WTC11 (cell line): ENCODE measurements around the gene DISP2. TPM values are rescaled to one million over a fixed set of nuclear protein-coding genes. Genes with fewer than 3 reads are reported as not detected.

Experiments used
- ATAC-seq: fragments of 200-7000 bp; cut with Tn5 transposase; 2 replicates; pipeline ENCODE4 v1.10.0; 2021; ENCODE audit warnings: mild to moderate bottlenecking, moderate library complexity
- CTCF ChIA-PET: fragments of 300-600 bp; sonication (Branson Sonifier 250); formaldehyde crosslinking; loops from one replicate; lab custom pipeline; 2021; ENCODE audit warnings: antibody characterized with exemption; lab: Charles Lee
- POLR2A ChIA-PET: fragments of 350-600 bp; sonication (Branson Sonifier 250); formaldehyde crosslinking; loops from one replicate; lab custom pipeline; 2021; ENCODE audit warnings: antibody characterized with exemption; lab: Charles Lee
- DNase-seq: peaks from one replicate; pipeline ENCODE4 v3.0.0; 2021; ENCODE audit warnings: low spot score
- H3K27ac Mint-ChIP-seq: 2 replicates; pipeline ENCODE4 v1.8.0; 2021; ENCODE audit warnings: mixed read lengths
- H3K27me3 Mint-ChIP-seq: 2 replicates; pipeline ENCODE4 v1.8.0; 2021; ENCODE audit warnings: low read depth, mild to moderate bottlenecking, moderate library complexity, mixed read lengths
- H3K36me3 Mint-ChIP-seq: 2 replicates; pipeline ENCODE4 v1.8.0; 2021; ENCODE audit warnings: mixed read lengths
- H3K4me1 Mint-ChIP-seq: 2 replicates; pipeline ENCODE4 v1.8.0; 2022; ENCODE audit warnings: mixed read lengths
- H3K4me3 Mint-ChIP-seq: 2 replicates; pipeline ENCODE4 v1.8.0; 2021; ENCODE audit warnings: mild to moderate bottlenecking, moderate library complexity, mixed read lengths
- H3K9me3 Mint-ChIP-seq: 2 replicates; pipeline ENCODE4 v1.8.0; 2021; ENCODE audit warnings: mixed read lengths
- EMX1 ChIP-seq: fragments of 250-450 bp; sonication (Bioruptor Pico); IDR thresholded peaks from 2 replicates; pipeline ENCODE4 v1.8.0; 2021; ENCODE audit warnings: mild to moderate bottlenecking
- ETV6 ChIP-seq: sonication (generic); formaldehyde crosslinking; IDR thresholded peaks from 2 replicates; pipeline ENCODE4 v1.8.1; 2022; ENCODE audit warnings: mild to moderate bottlenecking, missing genetic modification reagents
- FOXJ3 ChIP-seq: sonication (generic); formaldehyde crosslinking; IDR thresholded peaks from 2 replicates; pipeline ENCODE4 v1.9.0; 2021; ENCODE audit warnings: missing genetic modification reagents, mild to moderate bottlenecking, borderline replicate concordance
- JUN ChIP-seq: sonication (generic); formaldehyde crosslinking; IDR thresholded peaks from 2 replicates; pipeline ENCODE4 v1.8.0; 2023; ENCODE audit warnings: mild to moderate bottlenecking, missing genetic modification reagents
- NFYB ChIP-seq: sonication (generic); formaldehyde crosslinking; conservative IDR thresholded peaks from 2 replicates; pipeline ENCODE4 v1.8.0; 2022; ENCODE audit warnings: low read depth, missing genetic modification reagents
- OVOL2 ChIP-seq: fragments of 250-450 bp; sonication (Bioruptor Pico); IDR thresholded peaks from 2 replicates; pipeline ENCODE4 v1.9.0; 2021; ENCODE audit warnings: mild to moderate bottlenecking, borderline replicate concordance
- SMAD3 ChIP-seq: sonication (generic); formaldehyde crosslinking; IDR thresholded peaks from 2 replicates; pipeline ENCODE4 v1.8.0; 2022; ENCODE audit warnings: missing genetic modification reagents, mild to moderate bottlenecking, borderline replicate concordance
- TEAD1 ChIP-seq: sonication (generic); formaldehyde crosslinking; IDR thresholded peaks from 2 replicates; pipeline ENCODE4 v1.8.0; 2022; ENCODE audit warnings: mild to moderate bottlenecking, missing genetic modification reagents
- TP53 ChIP-seq: sonication (generic); formaldehyde crosslinking; IDR thresholded peaks from 2 replicates; pipeline ENCODE4 v1.8.1; 2023; ENCODE audit warnings: mild to moderate bottlenecking, missing genetic modification reagents
- ZNF219 ChIP-seq: sonication (generic); formaldehyde crosslinking; IDR thresholded peaks from 2 replicates; pipeline ENCODE4 v1.8.0; 2023; ENCODE audit warnings: missing genetic modification reagents, mild to moderate bottlenecking, borderline replicate concordance
- total RNA-seq: library from RNA; stranded (reverse); gene quantifications from 3 replicates; pipeline ENCODE4 v1.2.3, GENCODE V29; 2021
- TF ChIP-seq, protein P1 (sequence below): sonication (generic); formaldehyde crosslinking; IDR thresholded peaks from 2 replicates; pipeline ENCODE4 v1.8.0; 2022; ENCODE audit warnings: mild to moderate bottlenecking, missing genetic modification reagents
- TF ChIP-seq, protein P2 (sequence below): sonication (generic); formaldehyde crosslinking; IDR thresholded peaks from 2 replicates; pipeline ENCODE4 v1.8.1; 2023; ENCODE audit warnings: mild to moderate bottlenecking, missing genetic modification reagents, moderate library complexity
- TF ChIP-seq, protein P3 (sequence below): fragments of 250-450 bp; sonication (Bioruptor Pico); IDR thresholded peaks from 2 replicates; pipeline ENCODE4 v2.1.2; 2022; ENCODE audit warnings: mild to moderate bottlenecking, moderate library complexity
- TF ChIP-seq, protein P4 (sequence below): sonication (generic); formaldehyde crosslinking; IDR thresholded peaks from 2 replicates; pipeline ENCODE4 v1.8.0; 2023; ENCODE audit warnings: mild to moderate bottlenecking, missing genetic modification reagents
- TF ChIP-seq, protein P5 (sequence below): fragments of 250-450 bp; sonication (Bioruptor Pico); IDR thresholded peaks from 2 replicates; pipeline ENCODE4 v1.9.0; 2021; ENCODE audit warnings: mild to moderate bottlenecking
- TF ChIP-seq, protein P6 (sequence below): sonication (generic); formaldehyde crosslinking; IDR thresholded peaks from 2 replicates; pipeline ENCODE4 v1.8.0; 2022; ENCODE audit warnings: mild to moderate bottlenecking, missing genetic modification reagents

DISP2 gene
- total RNA-seq, 1 experiment from 2014 or later = 3.5 TPM

DNA sequence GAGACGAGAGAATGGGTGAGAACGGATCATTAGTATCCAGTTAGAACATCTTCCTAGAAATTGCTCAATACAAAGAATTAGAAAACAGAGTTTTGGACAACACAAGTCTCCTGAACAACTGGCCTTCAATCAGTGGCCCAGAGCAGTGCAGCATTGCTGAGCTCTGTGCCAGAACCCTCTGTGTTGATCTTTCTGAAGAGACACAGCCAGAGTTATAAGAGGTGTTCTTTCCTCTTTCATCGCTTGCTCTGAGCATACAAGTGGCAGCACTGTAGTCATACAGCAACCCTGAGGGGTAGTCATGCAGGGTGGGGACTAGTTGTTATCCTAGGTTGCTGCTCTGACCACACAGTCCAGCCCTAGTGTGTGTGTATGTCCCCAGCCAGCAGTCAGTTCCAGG lies 28.5 kb downstream of the DISP2 start:
- ChIA-PET CTCF (no interaction called here), POLR2A (no interaction called here)
- Mint-ChIP-seq H3K36me3 (peaks cover 72% of the 10 kb centered on the region), H3K9me3 (peaks cover 22% of the 10 kb centered on the region), H3K27me3 (no peaks in the 10 kb centered on the region), H3K4me1 (peaks cover 18% of the 10 kb centered on the region), H3K4me3 (no peak overlapping the region), H3K27ac (no peak overlapping the region)
- ATAC-seq (no peak), DNase-seq (no peak)
- TF ChIP-seq EMX1 (CRISPR knock-in tag) (no peak), SMAD3 (CRISPR knock-in tag) (no peak), ETV6 (no peak), TEAD1 (CRISPR knock-in tag) (no peak)
- TF ChIP-seq, protein P1, sequence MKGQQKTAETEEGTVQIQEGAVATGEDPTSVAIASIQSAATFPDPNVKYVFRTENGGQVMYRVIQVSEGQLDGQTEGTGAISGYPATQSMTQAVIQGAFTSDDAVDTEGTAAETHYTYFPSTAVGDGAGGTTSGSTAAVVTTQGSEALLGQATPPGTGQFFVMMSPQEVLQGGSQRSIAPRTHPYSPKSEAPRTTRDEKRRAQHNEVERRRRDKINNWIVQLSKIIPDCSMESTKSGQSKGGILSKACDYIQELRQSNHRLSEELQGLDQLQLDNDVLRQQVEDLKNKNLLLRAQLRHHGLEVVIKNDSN (CRISPR knock-in tag) = no peak

DNA sequence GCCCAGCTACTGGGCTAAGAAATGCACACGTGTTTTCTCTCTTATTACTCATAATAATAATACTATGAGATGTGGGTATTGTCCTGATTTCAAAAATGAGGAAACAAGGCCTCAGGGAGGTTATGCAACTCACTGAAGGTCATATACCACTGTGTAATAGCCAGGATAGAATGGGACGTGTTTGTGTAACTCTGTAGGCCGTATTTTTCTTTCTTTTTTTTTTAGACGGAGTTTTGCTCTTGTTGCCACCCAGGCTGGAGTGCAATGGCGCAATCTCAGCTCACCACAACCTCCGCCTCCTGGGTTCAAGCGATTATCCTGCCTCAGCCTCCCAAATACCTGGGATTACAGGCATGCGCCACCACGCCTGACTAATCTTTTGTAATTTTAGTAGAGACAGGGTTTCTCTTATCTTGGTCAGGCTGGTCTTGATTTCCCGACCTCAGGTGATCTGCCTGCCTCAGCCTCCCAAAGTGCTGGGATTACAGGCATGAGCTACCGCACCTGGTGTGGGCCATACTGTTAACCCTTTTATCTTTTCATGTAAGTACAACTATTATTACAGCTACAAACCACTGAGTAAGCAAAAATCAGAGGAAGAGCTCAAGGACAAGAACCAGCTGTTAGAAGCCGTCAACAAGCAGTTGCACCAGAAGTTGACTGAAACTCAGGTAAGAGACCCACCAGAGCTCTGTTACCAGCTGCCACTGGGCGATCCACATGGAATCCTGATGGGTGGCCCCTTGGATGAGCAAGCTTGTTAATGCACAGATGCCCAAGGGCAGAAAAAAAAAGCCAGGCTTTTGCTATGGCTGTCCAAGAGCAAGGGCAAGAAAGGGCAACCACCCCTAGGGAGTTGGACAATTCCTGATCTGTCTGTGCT lies 31.2 kb downstream of the DISP2 start:
- no peak for ATAC-seq
- Mint-ChIP-seq H3K4me3 (no peak overlapping the region), H3K27me3 (no peaks in the 10 kb centered on the region), H3K36me3 (peaks cover 95% of the 10 kb centered on the region), H3K4me1 (peaks cover 6% of the 10 kb centered on the region), H3K9me3 (peaks cover 22% of the 10 kb centered on the region), H3K27ac (no peak overlapping the region)
- ChIA-PET CTCF (interaction anchor here (1.6 kb wide), 1 partner anchor 21 kb away, joined by 3 read pairs; no protein-coding TSS in a partner anchor), POLR2A (no interaction called here)
- DNase-seq = no peak
- TF ChIP-seq JUN = no peak
- TF ChIP-seq, protein P2, sequence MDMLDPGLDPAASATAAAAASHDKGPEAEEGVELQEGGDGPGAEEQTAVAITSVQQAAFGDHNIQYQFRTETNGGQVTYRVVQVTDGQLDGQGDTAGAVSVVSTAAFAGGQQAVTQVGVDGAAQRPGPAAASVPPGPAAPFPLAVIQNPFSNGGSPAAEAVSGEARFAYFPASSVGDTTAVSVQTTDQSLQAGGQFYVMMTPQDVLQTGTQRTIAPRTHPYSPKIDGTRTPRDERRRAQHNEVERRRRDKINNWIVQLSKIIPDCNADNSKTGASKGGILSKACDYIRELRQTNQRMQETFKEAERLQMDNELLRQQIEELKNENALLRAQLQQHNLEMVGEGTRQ (CRISPR knock-in tag) = no peak
- TF ChIP-seq TEAD1 (CRISPR knock-in tag) = no peak
- TF ChIP-seq ZNF219 = no peak
- TF ChIP-seq, protein P3, sequence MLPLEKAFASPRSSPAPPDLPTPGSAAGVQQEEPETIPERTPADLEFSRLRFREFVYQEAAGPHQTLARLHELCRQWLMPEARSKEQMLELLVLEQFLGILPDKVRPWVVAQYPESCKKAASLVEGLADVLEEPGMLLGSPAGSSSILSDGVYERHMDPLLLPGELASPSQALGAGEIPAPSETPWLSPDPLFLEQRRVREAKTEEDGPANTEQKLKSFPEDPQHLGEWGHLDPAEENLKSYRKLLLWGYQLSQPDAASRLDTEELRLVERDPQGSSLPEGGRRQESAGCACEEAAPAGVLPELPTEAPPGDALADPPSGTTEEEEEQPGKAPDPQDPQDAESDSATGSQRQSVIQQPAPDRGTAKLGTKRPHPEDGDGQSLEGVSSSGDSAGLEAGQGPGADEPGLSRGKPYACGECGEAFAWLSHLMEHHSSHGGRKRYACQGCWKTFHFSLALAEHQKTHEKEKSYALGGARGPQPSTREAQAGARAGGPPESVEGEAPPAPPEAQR (CRISPR knock-in tag) = no peak
- no peak for TF ChIP-seq FOXJ3 (CRISPR knock-in tag)
- TF ChIP-seq TP53 (CRISPR knock-in tag) = no peak

DNA sequence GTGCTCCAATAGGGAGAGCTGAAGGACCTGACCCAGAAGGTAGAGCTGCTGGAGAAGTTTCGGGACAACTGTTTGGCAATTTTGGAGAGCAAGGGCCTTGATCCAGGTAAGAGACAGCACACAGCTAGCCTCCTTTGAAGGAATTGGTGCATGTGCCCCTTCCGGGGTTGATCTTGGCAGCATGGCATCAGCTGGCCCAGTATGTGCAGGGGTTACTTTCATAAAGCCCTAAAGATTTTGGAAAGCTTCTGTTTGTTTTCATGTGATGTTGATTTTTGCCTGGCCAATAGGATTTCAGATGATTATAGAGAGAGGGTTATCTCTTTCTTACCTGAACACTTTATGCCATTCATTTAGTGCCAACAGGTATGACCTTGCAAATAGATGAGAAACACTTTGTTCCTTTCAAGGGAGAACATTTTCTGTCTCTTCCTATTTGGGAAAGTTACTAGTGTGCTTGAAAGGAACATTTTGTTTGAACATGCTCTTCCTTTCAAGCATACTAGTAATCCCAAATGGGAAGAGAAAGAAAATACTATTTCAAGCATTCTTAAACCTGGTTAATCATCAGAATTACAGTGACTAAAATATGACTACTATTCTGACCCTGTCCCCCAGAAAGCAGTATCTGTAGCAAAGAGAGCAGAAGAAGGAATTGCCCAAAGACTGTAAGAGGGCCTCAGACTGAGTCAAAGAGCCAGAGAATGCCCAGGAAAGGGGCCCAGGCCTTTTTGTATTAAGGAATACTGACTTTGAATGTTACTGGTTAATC lies 32.0 kb downstream of the DISP2 start:
- H3K36me3 Mint-ChIP-seq = peaks cover 88% of the 10 kb centered on the region
- H3K4me1 Mint-ChIP-seq = no peaks in the 10 kb centered on the region
- TF ChIP-seq, protein P4, sequence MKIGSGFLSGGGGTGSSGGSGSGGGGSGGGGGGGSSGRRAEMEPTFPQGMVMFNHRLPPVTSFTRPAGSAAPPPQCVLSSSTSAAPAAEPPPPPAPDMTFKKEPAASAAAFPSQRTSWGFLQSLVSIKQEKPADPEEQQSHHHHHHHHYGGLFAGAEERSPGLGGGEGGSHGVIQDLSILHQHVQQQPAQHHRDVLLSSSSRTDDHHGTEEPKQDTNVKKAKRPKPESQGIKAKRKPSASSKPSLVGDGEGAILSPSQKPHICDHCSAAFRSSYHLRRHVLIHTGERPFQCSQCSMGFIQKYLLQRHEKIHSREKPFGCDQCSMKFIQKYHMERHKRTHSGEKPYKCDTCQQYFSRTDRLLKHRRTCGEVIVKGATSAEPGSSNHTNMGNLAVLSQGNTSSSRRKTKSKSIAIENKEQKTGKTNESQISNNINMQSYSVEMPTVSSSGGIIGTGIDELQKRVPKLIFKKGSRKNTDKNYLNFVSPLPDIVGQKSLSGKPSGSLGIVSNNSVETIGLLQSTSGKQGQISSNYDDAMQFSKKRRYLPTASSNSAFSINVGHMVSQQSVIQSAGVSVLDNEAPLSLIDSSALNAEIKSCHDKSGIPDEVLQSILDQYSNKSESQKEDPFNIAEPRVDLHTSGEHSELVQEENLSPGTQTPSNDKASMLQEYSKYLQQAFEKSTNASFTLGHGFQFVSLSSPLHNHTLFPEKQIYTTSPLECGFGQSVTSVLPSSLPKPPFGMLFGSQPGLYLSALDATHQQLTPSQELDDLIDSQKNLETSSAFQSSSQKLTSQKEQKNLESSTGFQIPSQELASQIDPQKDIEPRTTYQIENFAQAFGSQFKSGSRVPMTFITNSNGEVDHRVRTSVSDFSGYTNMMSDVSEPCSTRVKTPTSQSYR = no peak
- no peak for TF ChIP-seq NFYB (CRISPR knock-in tag)
- no peak for TF ChIP-seq OVOL2 (CRISPR knock-in tag)
- TF ChIP-seq, protein P5, sequence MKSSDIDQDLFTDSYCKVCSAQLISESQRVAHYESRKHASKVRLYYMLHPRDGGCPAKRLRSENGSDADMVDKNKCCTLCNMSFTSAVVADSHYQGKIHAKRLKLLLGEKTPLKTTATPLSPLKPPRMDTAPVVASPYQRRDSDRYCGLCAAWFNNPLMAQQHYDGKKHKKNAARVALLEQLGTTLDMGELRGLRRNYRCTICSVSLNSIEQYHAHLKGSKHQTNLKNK (CRISPR knock-in tag) = no peak
- TF ChIP-seq, protein P6, sequence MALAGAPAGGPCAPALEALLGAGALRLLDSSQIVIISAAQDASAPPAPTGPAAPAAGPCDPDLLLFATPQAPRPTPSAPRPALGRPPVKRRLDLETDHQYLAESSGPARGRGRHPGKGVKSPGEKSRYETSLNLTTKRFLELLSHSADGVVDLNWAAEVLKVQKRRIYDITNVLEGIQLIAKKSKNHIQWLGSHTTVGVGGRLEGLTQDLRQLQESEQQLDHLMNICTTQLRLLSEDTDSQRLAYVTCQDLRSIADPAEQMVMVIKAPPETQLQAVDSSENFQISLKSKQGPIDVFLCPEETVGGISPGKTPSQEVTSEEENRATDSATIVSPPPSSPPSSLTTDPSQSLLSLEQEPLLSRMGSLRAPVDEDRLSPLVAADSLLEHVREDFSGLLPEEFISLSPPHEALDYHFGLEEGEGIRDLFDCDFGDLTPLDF (CRISPR knock-in tag) = no peak
- TF ChIP-seq, all 79 proteins: peak for 0
- H3K27me3 Mint-ChIP-seq = no peaks in the 10 kb centered on the region
- ChIA-PET POLR2A (no interaction called here), CTCF (interaction anchor here (1.6 kb wide), 1 partner anchor 22 kb away, joined by 3 read pairs; no protein-coding TSS in a partner anchor)
- DNase-seq = no peak
- H3K4me3 Mint-ChIP-seq = no peak overlapping the region
- H3K27ac Mint-ChIP-seq = no peak overlapping the region
- ATAC-seq = no peak
- peaks cover 22% of the 10 kb centered on the region for H3K9me3 Mint-ChIP-seq
